ENCODE measurements around the gene CTNNA2. TPM values are rescaled to one million over a fixed set of nuclear protein-coding genes. Genes with fewer than 3 reads are reported as not detected.

Gene CTNNA2
- polyA plus RNA-seq, 1 experiment: not detected

GRCh38 chr2:79982445-79982844 lies 469.6 kb downstream of the CTNNA2 start:
- POLR2A ChIA-PET: no interaction called here
- H3K9me3 ChIP-seq (ENCODE audit: control insufficient read depth, insufficient read depth, low read length): no peaks in the 10 kb centered on the region
- no peak overlapping the region for H3K27ac ChIP-seq (ENCODE audit: low read depth, low read length)
- TF ChIP-seq, protein P1, sequence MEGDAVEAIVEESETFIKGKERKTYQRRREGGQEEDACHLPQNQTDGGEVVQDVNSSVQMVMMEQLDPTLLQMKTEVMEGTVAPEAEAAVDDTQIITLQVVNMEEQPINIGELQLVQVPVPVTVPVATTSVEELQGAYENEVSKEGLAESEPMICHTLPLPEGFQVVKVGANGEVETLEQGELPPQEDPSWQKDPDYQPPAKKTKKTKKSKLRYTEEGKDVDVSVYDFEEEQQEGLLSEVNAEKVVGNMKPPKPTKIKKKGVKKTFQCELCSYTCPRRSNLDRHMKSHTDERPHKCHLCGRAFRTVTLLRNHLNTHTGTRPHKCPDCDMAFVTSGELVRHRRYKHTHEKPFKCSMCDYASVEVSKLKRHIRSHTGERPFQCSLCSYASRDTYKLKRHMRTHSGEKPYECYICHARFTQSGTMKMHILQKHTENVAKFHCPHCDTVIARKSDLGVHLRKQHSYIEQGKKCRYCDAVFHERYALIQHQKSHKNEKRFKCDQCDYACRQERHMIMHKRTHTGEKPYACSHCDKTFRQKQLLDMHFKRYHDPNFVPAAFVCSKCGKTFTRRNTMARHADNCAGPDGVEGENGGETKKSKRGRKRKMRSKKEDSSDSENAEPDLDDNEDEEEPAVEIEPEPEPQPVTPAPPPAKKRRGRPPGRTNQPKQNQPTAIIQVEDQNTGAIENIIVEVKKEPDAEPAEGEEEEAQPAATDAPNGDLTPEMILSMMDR (IDR thresholded peaks at IDR 0.05; ENCODE audit: low read depth, low read length): peak; percentile 45
- CTCF ChIA-PET: interaction anchor here (0.7 kb wide), 1 partner anchor 40 kb away, joined by 3 read pairs; no protein-coding TSS in a partner anchor
- no peak for DNase-seq (ENCODE audit: low read depth, low spot score)
- H3K27me3 ChIP-seq (ENCODE audit: control insufficient read depth, insufficient read depth, low read length): no peaks in the 10 kb centered on the region
- no peak overlapping the region for H3K4me3 ChIP-seq (ENCODE audit: low read depth, low read length)

DNA sequence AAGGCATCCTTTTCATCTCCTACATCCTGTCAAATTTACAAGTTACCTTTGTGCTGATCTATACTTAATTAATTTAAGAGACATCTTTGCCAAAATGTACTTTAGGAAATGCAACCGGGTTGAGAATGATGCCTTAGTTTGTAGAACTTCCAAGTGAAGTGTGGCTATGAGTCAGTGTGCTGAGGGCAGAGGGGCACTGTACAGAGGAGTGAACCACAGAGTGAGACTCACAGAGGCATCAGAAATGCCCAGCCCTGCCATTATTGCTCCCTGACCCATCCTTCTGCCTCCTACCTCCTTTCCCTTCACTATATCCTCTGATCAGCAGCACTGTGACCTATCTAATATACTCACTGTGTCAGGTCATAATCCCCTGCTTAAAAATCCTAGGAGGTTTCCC lies 471.6 kb downstream of the CTNNA2 start:
- ChIA-PET CTCF (no interaction called here), POLR2A (no interaction called here)
- no peaks in the 10 kb centered on the region for H3K9me3 ChIP-seq (ENCODE audit: control insufficient read depth, insufficient read depth, low read length)
- TF ChIP-seq, protein P1 (IDR thresholded peaks at IDR 0.05; ENCODE audit: low read depth, low read length): no peak
- no peak for DNase-seq (ENCODE audit: low read depth, low spot score)
- H3K27me3 ChIP-seq (ENCODE audit: control insufficient read depth, insufficient read depth, low read length): no peaks in the 10 kb centered on the region
- no peak overlapping the region for H3K4me3 ChIP-seq (ENCODE audit: low read depth, low read length)
- no peak overlapping the region for H3K27ac ChIP-seq (ENCODE audit: low read depth, low read length)

- Histone ChIP-seq H3K9me3 (ENCODE audit: control insufficient read depth, insufficient read depth, low read length) (no peaks in the 10 kb centered on the region), H3K27me3 (ENCODE audit: control insufficient read depth, insufficient read depth, low read length) (no peaks in the 10 kb centered on the region), H3K4me3 (ENCODE audit: low read depth, low read length) (no peak overlapping the region), H3K27ac (ENCODE audit: low read depth, low read length) (no peak overlapping the region)
- TF ChIP-seq, protein P1 (IDR thresholded peaks at IDR 0.05; ENCODE audit: low read depth, low read length): no peak
- POLR2A ChIA-PET: no interaction called here
- CTCF ChIA-PET: no interaction called here
- DNase-seq (ENCODE audit: low read depth, low spot score): no peak
These were observed 472.3 kb downstream of the CTNNA2 start for GRCh38 chr2:79985145-79985544.

GRCh38 chr2:79985571-79985970 lies 472.7 kb downstream of the CTNNA2 start:
- Histone ChIP-seq H3K27me3 (ENCODE audit: control insufficient read depth, insufficient read depth, low read length) (no peaks in the 10 kb centered on the region), H3K27ac (ENCODE audit: low read depth, low read length) (no peak overlapping the region), H3K4me3 (ENCODE audit: low read depth, low read length) (no peak overlapping the region), H3K9me3 (ENCODE audit: control insufficient read depth, insufficient read depth, low read length) (no peaks in the 10 kb centered on the region)
- no peak for DNase-seq (ENCODE audit: low read depth, low spot score)
- ChIA-PET POLR2A (no interaction called here), CTCF (no interaction called here)
- TF ChIP-seq, protein P1 (IDR thresholded peaks at IDR 0.05; ENCODE audit: low read depth, low read length): no peak

DNA sequence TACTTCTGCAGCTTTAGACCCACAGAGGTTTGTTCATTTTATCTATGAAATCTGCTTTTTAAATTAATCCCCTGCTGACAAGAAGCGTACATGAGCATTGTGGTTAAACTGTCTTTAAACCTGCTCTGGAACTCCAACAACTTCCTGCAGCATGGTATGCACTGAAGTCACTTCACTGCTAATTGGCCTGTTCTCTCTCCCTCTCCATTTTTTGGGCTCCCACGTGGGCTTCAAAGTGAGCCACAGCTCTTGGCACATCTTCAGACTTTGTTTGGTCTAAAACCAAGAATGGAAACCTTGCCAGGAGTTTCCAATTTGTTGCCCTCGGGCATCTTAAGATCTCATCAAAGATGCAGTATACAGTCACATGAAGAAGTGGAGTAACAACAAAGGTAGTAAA lies 480.3 kb downstream of the CTNNA2 start:
- H3K27me3 ChIP-seq (ENCODE audit: control insufficient read depth, insufficient read depth, low read length): no peaks in the 10 kb centered on the region
- no peak overlapping the region for H3K4me3 ChIP-seq (ENCODE audit: low read depth, low read length)
- no peaks in the 10 kb centered on the region for H3K9me3 ChIP-seq (ENCODE audit: control insufficient read depth, insufficient read depth, low read length)
- ChIA-PET POLR2A (no interaction called here), CTCF (no interaction called here)
- DNase-seq (ENCODE audit: low read depth, low spot score): no peak
- H3K27ac ChIP-seq (ENCODE audit: low read depth, low read length): no peak overlapping the region
- TF ChIP-seq, protein P1 (IDR thresholded peaks at IDR 0.05; ENCODE audit: low read depth, low read length): no peak
